ENCODE data around the gene FAM170A.

The FAM170A gene

DNA sequence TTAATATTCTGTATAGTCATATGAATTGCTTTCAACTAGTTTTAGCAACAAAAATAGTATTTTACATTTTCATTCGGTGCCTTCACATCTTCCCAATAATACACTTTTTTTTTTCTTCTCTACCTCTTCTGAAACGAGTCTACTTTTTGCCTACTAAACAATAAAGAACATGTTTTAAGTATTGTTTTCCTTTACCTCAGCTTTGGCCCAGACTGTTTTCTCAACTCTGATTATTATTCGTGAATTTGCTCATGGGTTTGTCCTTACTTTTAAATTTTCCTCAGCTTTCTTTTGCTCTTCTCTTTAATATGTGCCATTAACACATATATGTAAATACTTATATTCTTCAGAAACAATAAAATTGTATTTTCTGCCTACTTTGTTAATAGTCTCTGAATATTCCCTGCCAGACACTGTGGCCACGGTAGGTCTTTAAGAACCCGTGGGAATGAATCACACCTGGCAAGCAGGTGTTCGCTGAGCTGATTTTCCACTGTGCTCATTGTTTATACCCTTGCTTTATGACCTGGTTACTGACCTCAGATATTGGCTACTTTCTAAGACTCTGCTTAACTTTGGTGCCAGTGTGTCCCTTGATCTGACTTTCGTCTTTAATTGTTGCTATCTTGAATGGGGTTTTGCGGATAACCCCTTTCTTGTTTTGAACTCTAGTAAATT, 49.1 kb downstream of the FAM170A start:
- no peak for DNase-seq (ENCODE audit: low read depth)
- TF ChIP-seq, protein P1, sequence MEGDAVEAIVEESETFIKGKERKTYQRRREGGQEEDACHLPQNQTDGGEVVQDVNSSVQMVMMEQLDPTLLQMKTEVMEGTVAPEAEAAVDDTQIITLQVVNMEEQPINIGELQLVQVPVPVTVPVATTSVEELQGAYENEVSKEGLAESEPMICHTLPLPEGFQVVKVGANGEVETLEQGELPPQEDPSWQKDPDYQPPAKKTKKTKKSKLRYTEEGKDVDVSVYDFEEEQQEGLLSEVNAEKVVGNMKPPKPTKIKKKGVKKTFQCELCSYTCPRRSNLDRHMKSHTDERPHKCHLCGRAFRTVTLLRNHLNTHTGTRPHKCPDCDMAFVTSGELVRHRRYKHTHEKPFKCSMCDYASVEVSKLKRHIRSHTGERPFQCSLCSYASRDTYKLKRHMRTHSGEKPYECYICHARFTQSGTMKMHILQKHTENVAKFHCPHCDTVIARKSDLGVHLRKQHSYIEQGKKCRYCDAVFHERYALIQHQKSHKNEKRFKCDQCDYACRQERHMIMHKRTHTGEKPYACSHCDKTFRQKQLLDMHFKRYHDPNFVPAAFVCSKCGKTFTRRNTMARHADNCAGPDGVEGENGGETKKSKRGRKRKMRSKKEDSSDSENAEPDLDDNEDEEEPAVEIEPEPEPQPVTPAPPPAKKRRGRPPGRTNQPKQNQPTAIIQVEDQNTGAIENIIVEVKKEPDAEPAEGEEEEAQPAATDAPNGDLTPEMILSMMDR (conservative IDR thresholded peaks at IDR 0.05; ENCODE audit: low read length), result no peak

GRCh38 chr5:119680080-119680479, 50.7 kb downstream of the FAM170A start:
- TF ChIP-seq, protein P1 (conservative IDR thresholded peaks at IDR 0.05; ENCODE audit: low read length), result no peak
- H3K4me3 ChIP-seq (ENCODE audit: low read length), result no peak overlapping the region
- DNase-seq (ENCODE audit: low read depth), result no peak

More for the DNA sequence above, 49.1 kb downstream of the FAM170A start:
- H3K4me3 ChIP-seq (ENCODE audit: low read length), result no peak overlapping the region

DNA sequence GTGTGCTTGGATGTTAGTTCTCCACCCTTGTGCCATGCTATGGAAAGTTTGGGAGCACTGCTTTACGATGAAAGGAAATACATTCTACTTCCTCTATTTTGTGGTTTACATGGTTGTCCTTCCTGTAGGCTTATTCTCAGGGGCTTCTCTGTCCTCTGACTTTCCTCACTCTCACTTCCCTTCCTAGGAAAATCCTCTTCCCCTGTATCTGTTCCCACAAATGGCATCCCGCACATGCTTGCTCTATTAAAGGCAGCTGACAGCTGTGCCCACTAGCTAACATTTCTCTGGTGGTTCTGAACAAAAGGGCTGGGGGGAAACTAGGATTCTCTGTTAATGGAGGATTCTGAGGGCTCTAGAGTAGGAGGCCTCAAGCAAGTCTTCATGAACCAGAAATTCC, 52.4 kb downstream of the FAM170A start:
- DNase-seq (ENCODE audit: low read depth), result no peak
- TF ChIP-seq, protein P1 (conservative IDR thresholded peaks at IDR 0.05; ENCODE audit: low read length), result no peak
- no peak overlapping the region for H3K4me3 ChIP-seq (ENCODE audit: low read length)

DNA sequence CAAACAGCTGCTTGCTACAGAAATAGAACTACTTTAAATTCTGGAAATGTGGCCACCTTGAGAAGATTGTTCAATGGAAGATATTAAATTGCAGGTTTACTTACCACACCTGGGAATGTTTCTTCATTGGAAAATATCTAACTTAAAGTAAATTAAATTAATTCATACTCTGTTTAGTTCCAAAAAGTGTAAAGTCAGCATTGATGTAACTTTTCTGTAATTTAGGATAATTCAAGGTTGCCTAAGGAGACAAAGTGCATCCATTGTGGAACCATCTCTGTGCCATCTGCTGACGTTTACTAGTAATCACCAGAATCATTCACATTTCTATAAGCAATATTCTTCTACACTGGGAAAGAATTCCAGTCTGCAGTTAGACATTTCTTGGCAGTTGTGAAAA, 53.0 kb downstream of the FAM170A start:
- TF ChIP-seq, protein P1 (conservative IDR thresholded peaks at IDR 0.05; ENCODE audit: low read length), result no peak
- no peak for DNase-seq (ENCODE audit: low read depth)
- H3K4me3 ChIP-seq (ENCODE audit: low read length), result no peak overlapping the region
